Right renal cortex interstitium (tissue), 3 donors: ENCODE measurements around the gene GABRR1. TPM values are rescaled to one million over a fixed set of nuclear protein-coding genes. Genes with fewer than 3 reads are reported as not detected.

ENCODE experiments used
- polyA plus RNA-seq, 3 donors: library from polyadenylated mRNA; unstranded; fragments of 120-200 nt; gene quantifications; one replicate each; pipeline ENCODE4 v1.2.1, GENCODE V29; 2013; ENCODE audit not compliant: insufficient read length in 3 of 3

GABRR1 gene
- polyA plus RNA-seq, 3 donors, result 1.4 to 3.0 (median 2.8) TPM

Other genes starting within 250 kb of the GABRR1 start
- gene PNRC1, start 136.6 kb downstream of the GABRR1 start, polyA plus RNA-seq, result 100 to 1,000 TPM; 116 to 130 (median 130) TPM
- 10 to 100 TPM; 12.6 to 14.4 (median 13.7) TPM for gene SRSF12, start 99.3 kb downstream of the GABRR1 start, polyA plus RNA-seq
- 10 to 100 TPM; 31.3 to 31.6 (median 31.4) TPM for gene PM20D2, start 71.3 kb downstream of the GABRR1 start, polyA plus RNA-seq
- 1 to 10 TPM in 2 of 3 donors, under 1 TPM in 1; 0.80 to 1.3 (median 1.1) TPM for gene GABRR2, start 97.9 kb upstream of the GABRR1 start, polyA plus RNA-seq
- 10 to 100 TPM; 56.2 to 63.4 (median 58.5) TPM for gene UBE2J1, start 135.4 kb upstream of the GABRR1 start, polyA plus RNA-seq
- gene RRAGD, start 194.9 kb upstream of the GABRR1 start, polyA plus RNA-seq, result 10 to 100 TPM; 31.6 to 36.1 (median 34.5) TPM
- gene ANKRD6, start 215.8 kb upstream of the GABRR1 start, polyA plus RNA-seq, result 10 to 100 TPM; 19.2 to 24.8 (median 22.2) TPM